ENCODE results near the gene TRAF1.

GRCh38 chr9:120909904-120910303 is 16.7 kb downstream of the TRAF1 start:
- TF ChIP-seq POLR2A (IDR thresholded peaks at IDR 0.05) = no peak
- TF ChIP-seq CTCF (IDR thresholded peaks at IDR 0.05) = no peak

Data from breast epithelium (tissue), 3 donors.